ENCODE measurements around the gene OR52J3.

OR52J3 gene

GRCh38 chr11:5046226-5046625, at the start of gene OR52J3:
OR52J3 (plus strand) TSS chr11:5046526; CDS start chr11:5046526, 0 bp downstream.
- DNase-seq = no peak

GRCh38 chr11:5004424-5005274, 41.7 kb upstream of the OR52J3 start:
- peak; percentile 55 for DNase-seq

GRCh38 chr11:5007561-5007960, 38.8 kb upstream of the OR52J3 start:
- DNase-seq = no peak

- DNase-seq = no peak
Measured at GRCh38 chr11:5011254-5011653, 35.1 kb upstream of the OR52J3 start.

GRCh38 chr11:5013012-5013411, 33.3 kb upstream of the OR52J3 start:
- DNase-seq = no peak

GRCh38 chr11:5021996-5022395, 24.3 kb upstream of the OR52J3 start:
- DNase-seq = no peak

GRCh38 chr11:5036669-5037068, 9.7 kb upstream of the OR52J3 start:
- no peak for DNase-seq

GRCh38 chr11:5037926-5038325, 8.4 kb upstream of the OR52J3 start:
- DNase-seq = no peak

- no peak for DNase-seq
Measured at GRCh38 chr11:5038341-5038740, 8.0 kb upstream of the OR52J3 start.

GRCh38 chr11:5040876-5041275, 5.5 kb upstream of the OR52J3 start:
- no peak for DNase-seq

- no peak for DNase-seq
Measured at GRCh38 chr11:5042091-5042490, 4.2 kb upstream of the OR52J3 start.

- peak; percentile 68 for DNase-seq
Measured at GRCh38 chr11:5043380-5043779, 2.9 kb upstream of the OR52J3 start.

- DNase-seq = no peak
Measured at GRCh38 chr11:5046754-5047330, 516 bp downstream of the OR52J3 start.

- DNase-seq = peak; percentile 14
Measured at GRCh38 chr11:5058679-5059078, 12.4 kb downstream of the OR52J3 start.

- no peak for DNase-seq
Measured at GRCh38 chr11:5059391-5059790, 13.1 kb downstream of the OR52J3 start, which contains the start of gene OR52E2. OR52E2 (minus strand) TSS chr11:5059627; CDS start chr11:5059627, 0 bp downstream.

GRCh38 chr11:5065027-5065426, 18.7 kb downstream of the OR52J3 start:
- no peak for DNase-seq

GRCh38 chr11:5069272-5069671, 22.9 kb downstream of the OR52J3 start, which contains the start of gene OR52E1:
OR52E1 (plus strand) TSS chr11:5069572.
- DNase-seq = no peak

GRCh38 chr11:5071799-5072198, 25.5 kb downstream of the OR52J3 start:
- peak; percentile 9 for DNase-seq

GRCh38 chr11:5081405-5081804, 35.1 kb downstream of the OR52J3 start:
- DNase-seq = no peak

- DNase-seq = no peak
Measured at GRCh38 chr11:5083602-5084001, 37.3 kb downstream of the OR52J3 start.

GRCh38 chr11:5088556-5088955, 42.2 kb downstream of the OR52J3 start:
- DNase-seq = no peak

GRCh38 chr11:5090668-5091067, 44.3 kb downstream of the OR52J3 start:
- no peak for DNase-seq

GRCh38 chr11:5092821-5093585, 46.7 kb downstream of the OR52J3 start:
- DNase-seq = peak; percentile 53

- no peak for DNase-seq
Measured at GRCh38 chr11:5096011-5096410, 49.7 kb downstream of the OR52J3 start.

Data from fibroblast of upper back skin (primary cell).